ENCODE data around the gene MYO5B.
"Not testable (repeated sequence)": the region's sequence is repeated elsewhere in the genome, so short reads cannot be mapped to it uniquely, and the experiment has no call there.

Gene MYO5B

GRCh38 chr18:50099725-50100407, 95.1 kb downstream of the MYO5B start:
- no peak for DNase-seq (ENCODE audit: low read depth)

GRCh38 chr18:50097702-50098101, 97.2 kb downstream of the MYO5B start:
- DNase-seq (ENCODE audit: low read depth), result no peak

GRCh38 chr18:50096766-50097435, 98.0 kb downstream of the MYO5B start:
- no peak for DNase-seq (ENCODE audit: low read depth)

GRCh38 chr18:50094786-50095185, 100.2 kb downstream of the MYO5B start:
- not testable (repeated sequence) for DNase-seq (ENCODE audit: low read depth)

- DNase-seq (ENCODE audit: low read depth), result no peak
Measured at GRCh38 chr18:50094221-50094773, 100.7 kb downstream of the MYO5B start.

GRCh38 chr18:50093366-50094064, 101.4 kb downstream of the MYO5B start:
- DNase-seq (ENCODE audit: low read depth), result no peak

GRCh38 chr18:50092245-50092805, 102.6 kb downstream of the MYO5B start:
- DNase-seq (ENCODE audit: low read depth), result no peak

- DNase-seq (ENCODE audit: low read depth), result no peak
Measured at GRCh38 chr18:50091509-50092244, 103.3 kb downstream of the MYO5B start.

- DNase-seq (ENCODE audit: low read depth), result no peak
Measured at GRCh38 chr18:50090370-50091312, 104.3 kb downstream of the MYO5B start.

- DNase-seq (ENCODE audit: low read depth), result no peak
Measured at GRCh38 chr18:50089702-50090101, 105.2 kb downstream of the MYO5B start.

- DNase-seq (ENCODE audit: low read depth), result no peak
Measured at GRCh38 chr18:50083708-50084107, 111.2 kb downstream of the MYO5B start.

- no peak for DNase-seq (ENCODE audit: low read depth)
Measured at GRCh38 chr18:50080932-50081560, 113.9 kb downstream of the MYO5B start.

GRCh38 chr18:50080316-50080715, 114.6 kb downstream of the MYO5B start:
- DNase-seq (ENCODE audit: low read depth), result no peak

- no peak for DNase-seq (ENCODE audit: low read depth)
Measured at GRCh38 chr18:50079571-50080295, 115.2 kb downstream of the MYO5B start.

GRCh38 chr18:50076277-50076676, 118.7 kb downstream of the MYO5B start:
- no peak for DNase-seq (ENCODE audit: low read depth)

- DNase-seq (ENCODE audit: low read depth), result no peak
Measured at GRCh38 chr18:50075772-50076171, 119.2 kb downstream of the MYO5B start.

- no peak for DNase-seq (ENCODE audit: low read depth)
Measured at GRCh38 chr18:50074404-50074803, 120.5 kb downstream of the MYO5B start.

GRCh38 chr18:50073319-50073718, 121.6 kb downstream of the MYO5B start:
- DNase-seq (ENCODE audit: low read depth), result no peak

- no peak for DNase-seq (ENCODE audit: low read depth)
Measured at GRCh38 chr18:50072146-50072545, 122.8 kb downstream of the MYO5B start.

GRCh38 chr18:50071397-50071796, 123.5 kb downstream of the MYO5B start:
- no peak for DNase-seq (ENCODE audit: low read depth)

Measured in stimulated activated CD8-positive, alpha-beta memory T cell treated with anti-CD3 and anti-CD28 coated beads, Interleukin-15, amount 100 ng/mL, for 1 hour (primary cell).